Colonic mucosa (tissue), 4 donors: ENCODE data around the gene CPSF3. TPM values are rescaled to one million over a fixed set of nuclear protein-coding genes. Genes with fewer than 3 reads are reported as not detected.

ENCODE experiments used
- DNase-seq: peaks from one replicate; pipeline ENCODE4 v3.0.0-alpha.2; 2020
- H3K27ac ChIP-seq: fragments of 200-600 bp; one replicate; pipeline ENCODE4 v1.8.0; 2021
- H3K27me3 ChIP-seq: fragments of 200-600 bp; one replicate; pipeline ENCODE4 v1.8.0; 2021
- H3K36me3 ChIP-seq: fragments of 200-600 bp; one replicate; pipeline ENCODE4 v1.8.0; 2021
- H3K4me1 ChIP-seq: fragments of 200-600 bp; one replicate; pipeline ENCODE4 v1.8.0; 2021; ENCODE audit warnings: mild to moderate bottlenecking
- H3K4me3 ChIP-seq: fragments of 200-600 bp; one replicate; pipeline ENCODE4 v1.8.0; 2021
- H3K9ac ChIP-seq, 2 donors: one replicate each; pipeline ENCODE4 v1.7.0; 2013; ENCODE audit warnings: control low read depth in 2 of 2, low read depth in 2 of 2, low read length in 2 of 2
- H3K9me3 ChIP-seq: fragments of 200-600 bp; one replicate; pipeline ENCODE4 v1.8.0; 2021
- intact Hi-C: fragments of 100-400 bp; cut with DNase I; formaldehyde crosslinking; loops from one replicate; pipeline ENCODE4 v1.14.1; 2022
- total RNA-seq, 2 donors: library from RNA; stranded (reverse); fragmentation: NEBNext Ultra II Directional in 1 of 2; extraction: Animal tissue kit (Norgen Biotek cat#: 25700) in 1 of 2; gene quantifications; one replicate each; pipeline ENCODE4 v1.2.1, GENCODE V29; 2021
- TF ChIP-seq, protein P1 (sequence below): fragments of 200-600 bp; IDR thresholded peaks from one replicate; pipeline ENCODE4 v1.8.0; 2022; ENCODE audit warnings: antibody characterized with exemption, mild to moderate bottlenecking
- donor health status: healthy.
- donor health status: DM: no; HTN: no; CAD: no.
- donor health status: DM: no; HTN: no; CAD: no.

CPSF3 gene
- total RNA-seq, 2 donors from 2014 or later, result 24.6 to 37.0 TPM

DNA sequence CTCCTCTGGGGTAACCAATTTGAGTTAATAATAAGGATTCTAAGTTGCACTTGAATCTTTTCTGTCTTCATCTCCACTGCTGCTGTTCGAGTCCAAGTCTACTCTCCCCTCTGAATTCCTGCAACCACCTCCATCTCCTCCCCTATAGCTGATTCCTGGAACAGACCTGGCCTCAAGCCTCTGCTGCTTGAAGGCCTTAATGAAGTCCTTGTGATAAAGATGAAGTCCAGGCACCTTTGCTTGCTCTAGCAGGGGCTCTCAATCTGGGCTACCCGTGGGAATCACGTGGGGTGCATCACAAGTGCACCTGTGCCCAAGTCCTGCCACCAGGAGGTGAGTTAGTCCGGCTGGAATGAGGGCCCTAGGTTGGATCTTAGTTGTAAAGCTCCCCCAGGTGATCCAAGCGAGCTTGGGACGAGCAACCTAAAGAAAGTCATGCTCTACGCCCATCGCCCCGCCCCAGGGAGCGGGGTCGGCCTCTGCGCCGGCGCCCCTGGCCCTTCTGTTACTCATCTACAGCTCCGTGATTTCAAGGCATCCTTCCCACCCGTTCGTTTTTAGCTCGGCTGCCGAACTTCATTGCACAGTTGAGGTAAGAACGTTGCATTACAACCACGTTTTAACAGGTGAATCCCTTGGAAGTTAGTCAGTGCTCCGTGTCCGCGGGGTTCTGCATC lies 50.0 kb downstream of the CPSF3 start:
- intact Hi-C loops, result no loop called here
- Histone ChIP-seq H3K9me3 (no peaks in the 10 kb centered on the region), H3K36me3 (no peaks in the 10 kb centered on the region), H3K27me3 (no peaks in the 10 kb centered on the region), H3K4me1 (peaks cover 8% of the 10 kb centered on the region), H3K27ac (no peak overlapping the region), H3K9ac (peak overlapping the region in 1 of 2 donors; percentile 85), H3K4me3 (peak overlapping the region; percentile 91)
- TF ChIP-seq, protein P1, sequence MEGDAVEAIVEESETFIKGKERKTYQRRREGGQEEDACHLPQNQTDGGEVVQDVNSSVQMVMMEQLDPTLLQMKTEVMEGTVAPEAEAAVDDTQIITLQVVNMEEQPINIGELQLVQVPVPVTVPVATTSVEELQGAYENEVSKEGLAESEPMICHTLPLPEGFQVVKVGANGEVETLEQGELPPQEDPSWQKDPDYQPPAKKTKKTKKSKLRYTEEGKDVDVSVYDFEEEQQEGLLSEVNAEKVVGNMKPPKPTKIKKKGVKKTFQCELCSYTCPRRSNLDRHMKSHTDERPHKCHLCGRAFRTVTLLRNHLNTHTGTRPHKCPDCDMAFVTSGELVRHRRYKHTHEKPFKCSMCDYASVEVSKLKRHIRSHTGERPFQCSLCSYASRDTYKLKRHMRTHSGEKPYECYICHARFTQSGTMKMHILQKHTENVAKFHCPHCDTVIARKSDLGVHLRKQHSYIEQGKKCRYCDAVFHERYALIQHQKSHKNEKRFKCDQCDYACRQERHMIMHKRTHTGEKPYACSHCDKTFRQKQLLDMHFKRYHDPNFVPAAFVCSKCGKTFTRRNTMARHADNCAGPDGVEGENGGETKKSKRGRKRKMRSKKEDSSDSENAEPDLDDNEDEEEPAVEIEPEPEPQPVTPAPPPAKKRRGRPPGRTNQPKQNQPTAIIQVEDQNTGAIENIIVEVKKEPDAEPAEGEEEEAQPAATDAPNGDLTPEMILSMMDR, result no peak
- peak; percentile 59 for DNase-seq

DNA sequence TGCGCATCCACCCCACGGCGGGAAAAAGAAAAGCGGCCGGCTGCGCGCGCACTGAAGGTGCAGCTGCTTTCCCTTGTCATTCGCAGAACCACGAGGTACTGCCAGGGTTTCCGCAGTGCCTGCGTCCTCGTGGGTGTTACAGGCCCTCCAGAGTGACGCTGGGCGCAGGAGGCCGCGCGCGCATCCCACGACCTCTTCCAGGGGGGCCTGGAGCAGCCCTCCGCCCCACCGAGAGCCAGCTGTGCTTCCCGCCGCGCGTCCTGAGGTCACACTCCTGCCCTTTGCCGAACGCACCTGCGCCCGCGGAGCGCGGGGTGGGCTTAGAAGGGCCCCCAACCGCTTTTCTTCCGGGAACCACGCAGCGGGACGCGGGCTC lies 50.5 kb downstream of the CPSF3 start:
- TF ChIP-seq, protein P1, result no peak
- H3K4me3 ChIP-seq, result peak overlapping the region; percentile 91
- H3K36me3 ChIP-seq, result no peaks in the 10 kb centered on the region
- H3K27ac ChIP-seq, result peak overlapping the region; percentile 84
- no peaks in the 10 kb centered on the region for H3K9me3 ChIP-seq
- no peaks in the 10 kb centered on the region for H3K27me3 ChIP-seq
- peak; percentile 67 for DNase-seq
- intact Hi-C loops, result no loop called here
- H3K9ac ChIP-seq, result peak overlapping the region; percentile 85 to 92
- peaks cover 8% of the 10 kb centered on the region for H3K4me1 ChIP-seq

DNA sequence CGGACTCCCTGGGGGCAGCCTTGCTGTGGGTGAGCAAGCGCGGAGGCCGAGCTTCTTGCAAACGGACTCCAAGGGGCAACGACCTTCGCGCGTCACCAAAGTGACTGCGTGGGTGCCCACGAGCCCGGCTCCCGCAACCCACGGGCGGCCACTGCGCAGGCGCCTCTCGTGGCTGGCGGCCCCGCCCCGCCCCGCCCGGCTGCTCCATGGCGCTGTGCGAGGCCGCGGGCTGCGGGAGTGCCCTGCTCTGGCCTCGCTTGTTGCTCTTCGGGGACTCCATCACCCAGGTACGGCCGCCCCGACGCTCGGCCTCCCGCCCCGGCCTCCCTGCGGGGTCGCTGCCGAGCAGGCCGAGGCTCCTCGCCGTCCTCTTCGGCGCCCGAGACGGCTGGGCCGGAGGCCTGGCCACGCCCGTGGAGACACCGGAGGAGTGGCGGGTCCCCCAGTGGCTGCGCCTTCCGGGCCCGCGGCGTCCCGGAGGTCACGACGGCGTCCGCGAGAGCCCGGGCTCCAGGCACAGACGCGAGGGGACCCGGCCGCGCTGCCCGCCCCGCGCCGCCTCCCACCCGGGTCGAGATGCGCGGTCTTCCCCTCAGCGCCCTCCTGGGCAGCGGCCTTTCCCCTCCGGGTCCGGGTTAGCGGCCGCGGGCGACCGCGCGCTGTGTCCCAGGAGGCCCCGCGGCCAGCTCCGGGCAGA lies 51.1 kb downstream of the CPSF3 start, which contains the start of gene IAH1:
TSS of gene IAH1 (plus strand) at position 191 of the 697 bp plus-strand sequence. CDS start at position 207, 16 bp downstream.
- Histone ChIP-seq H3K27ac (peak within 1 kb of the TSS; percentile 84), H3K4me3 (peak within 1 kb of the TSS; percentile 91), H3K9ac (peak within 1 kb of the TSS; percentile 85 to 95), H3K27me3 (no peaks in the 10 kb centered on the region), H3K9me3 (no peaks in the 10 kb centered on the region), H3K4me1 (peaks cover 8% of the 10 kb centered on the region), H3K36me3 (no peaks in the 10 kb centered on the region)
- peak; percentile 66 for DNase-seq
- TF ChIP-seq, protein P1, result no peak
- intact Hi-C loops, result no loop called here

DNA sequence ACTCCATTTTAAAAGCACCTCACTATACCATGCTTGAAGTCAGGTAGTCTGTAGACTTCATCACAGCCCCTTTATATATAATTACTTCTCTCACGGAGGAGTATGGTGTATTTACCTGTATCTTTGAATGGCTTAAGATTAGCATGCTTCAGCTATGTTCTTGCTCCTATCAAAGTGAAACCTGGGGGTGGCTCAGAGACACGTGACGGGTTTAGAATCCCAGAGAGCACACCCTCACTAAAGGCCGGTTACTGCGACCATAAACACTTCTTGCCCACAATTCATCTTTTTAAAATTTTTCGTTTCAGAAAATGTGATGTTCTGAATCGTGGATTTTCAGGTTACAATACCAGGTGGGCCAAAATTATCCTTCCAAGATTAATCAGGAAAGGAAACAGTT lies 54.5 kb downstream of the CPSF3 start:
- intact Hi-C loops, result no loop called here

DNA sequence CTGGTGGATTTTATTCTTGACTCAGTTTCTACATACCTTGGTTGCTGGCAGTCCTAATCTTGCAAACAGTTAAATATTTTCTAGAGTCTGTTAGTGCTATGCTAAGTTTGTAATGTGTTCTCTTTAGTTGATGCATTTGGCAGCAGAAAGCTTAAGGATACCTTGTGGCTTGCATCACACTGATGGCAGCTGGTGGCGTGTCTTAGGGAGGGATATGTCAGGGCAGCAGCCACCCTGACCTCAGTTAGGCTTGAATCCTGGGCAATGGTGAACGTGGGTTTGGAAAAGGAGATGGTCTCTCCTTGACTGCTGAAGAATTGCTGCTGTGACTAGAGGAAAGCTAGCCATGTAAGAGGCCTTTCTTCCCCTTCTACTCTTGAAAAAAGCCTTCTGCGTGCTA lies 55.1 kb downstream of the CPSF3 start:
- no peaks in the 10 kb centered on the region for H3K36me3 ChIP-seq
- no peaks in the 10 kb centered on the region for H3K27me3 ChIP-seq
- no peak overlapping the region for H3K27ac ChIP-seq
- peaks cover 8% of the 10 kb centered on the region for H3K4me1 ChIP-seq
- DNase-seq, result no peak
- no peak overlapping the region for H3K9ac ChIP-seq
- TF ChIP-seq, protein P1, result no peak
- H3K4me3 ChIP-seq, result no peak overlapping the region
- no peaks in the 10 kb centered on the region for H3K9me3 ChIP-seq
- intact Hi-C loops, result no loop called here

More for the DNA sequence above, 54.5 kb downstream of the CPSF3 start:
- Histone ChIP-seq H3K4me3 (no peak overlapping the region), H3K36me3 (no peaks in the 10 kb centered on the region), H3K4me1 (peaks cover 8% of the 10 kb centered on the region), H3K9me3 (no peaks in the 10 kb centered on the region), H3K9ac (no peak overlapping the region), H3K27ac (no peak overlapping the region), H3K27me3 (no peaks in the 10 kb centered on the region)
- no peak for DNase-seq
- TF ChIP-seq, protein P1, result no peak
